K562 (cell line): ENCODE results near the gene BCCIP. TPM values are rescaled to one million over a fixed set of nuclear protein-coding genes. Genes with fewer than 3 reads are reported as not detected.
A peak's percentile ranks its signal among the peaks of the same experiment; 100 is the strongest.

Experiments
- ATAC-seq: fragments of 200-7000 bp; cut with Tn5 transposase; 3 replicates; pipeline ENCODE4 v1.9.1; 2020; ENCODE audit warnings: moderate library complexity
- BruUV-seq: library from RNA; stranded (reverse); fragments of 400-500 nt; replicated peaks from 2 replicates; lab custom pipeline; 2021; lab: Mats Ljungman, UMichigan
- CTCF ChIA-PET: fragments of 300-600 bp; formaldehyde crosslinking; extraction: SDS; loops from one replicate; lab custom pipeline; 2021; ENCODE audit warnings: low intra/inter-chr PET ratio; lab: Yijun Ruan, JAX
- POLR2A ChIA-PET: fragments of 300-600, 350-650 bp; sonication (Branson Sonifier 250); formaldehyde crosslinking; extraction: SDS; loops from one replicate; lab custom pipeline; 2021; ENCODE audit warnings: antibody characterized with exemption, inconsistent platforms; lab: Yijun Ruan, JAX
- DNase-seq, 4 experiments: peaks; one replicate each; pipeline versions ENCODE4 v3.0.0 to v3.0.0-alpha.2; 2011 to 2018; ENCODE audit warnings: low spot score in 3 of 4, mixed read lengths in 3 of 4; ENCODE audit errors: extremely low read depth in 1 of 4
- FAIRE-seq: peaks from 2 replicates; lab custom pipeline; 2011; peaks lifted over from hg19 to GRCh38; lab: Jason Lieb, UNC
- H2AFZ ChIP-seq: 2 replicates; pipeline ENCODE4 v1.6.0; 2011; ENCODE audit warnings: low read depth, low read length, control low read depth, inconsistent platforms
- H3K27ac ChIP-seq: fragments of 200-600 bp; 3 replicates; pipeline ENCODE4 v1.8.0; 2011; ENCODE audit warnings: low read depth, mild to moderate bottlenecking, control low read depth, inconsistent platforms, low read length, moderate library complexity, mixed read lengths; ENCODE audit errors: extremely low read depth
- H3K27me3 ChIP-seq, 2 experiments: fragments of 300-600 bp in 1 of 2; 2 replicates in 1 of 2; 3 replicates in 1 of 2; pipeline versions ENCODE4 v1.6.0 to v1.8.0; 2011; ENCODE audit warnings: inconsistent platforms in 2 of 2, low read length in 2 of 2, mild to moderate bottlenecking in 1 of 2, mixed read lengths in 1 of 2, moderate library complexity in 1 of 2; ENCODE audit not compliant: control insufficient read depth in 2 of 2, insufficient read depth in 2 of 2
- H3K36me3 ChIP-seq: fragments of 300-600 bp; 3 replicates; pipeline ENCODE4 v1.8.0; 2011; ENCODE audit warnings: mild to moderate bottlenecking, low read length, inconsistent platforms; ENCODE audit not compliant: control insufficient read depth, insufficient read depth
- H3K4me1 ChIP-seq, 2 experiments: fragments of 200-600 bp in 1 of 2; replicated peaks in 1 of 2; 2 replicates in 1 of 2; 3 replicates in 1 of 2; pipeline versions ENCODE4 v1.5.1 to v1.8.0; 2011; ENCODE audit warnings: inconsistent platforms in 2 of 2, low read length in 2 of 2, mild to moderate bottlenecking in 1 of 2, mixed read lengths in 1 of 2, moderate library complexity in 1 of 2; ENCODE audit not compliant: control insufficient read depth in 2 of 2, insufficient read depth in 2 of 2
- H3K4me2 ChIP-seq: 2 replicates; pipeline ENCODE4 v1.6.1; 2011; ENCODE audit warnings: low read length, control low read depth, inconsistent platforms, mixed read lengths; ENCODE audit not compliant: insufficient read depth
- H3K4me3 ChIP-seq: fragments of 200-600 bp; sonication (generic), shearing (Covaris generic); 2 replicates; pipeline ENCODE4 v1.5.1; 2016; ENCODE audit warnings: control low read depth, inconsistent platforms
- H3K79me2 ChIP-seq: fragments of 200-600 bp; 3 replicates; pipeline ENCODE4 v1.8.0; 2011; ENCODE audit warnings: low read length, inconsistent platforms; ENCODE audit not compliant: control insufficient read depth, insufficient read depth
- H3K9ac ChIP-seq, 2 experiments: 2 replicates each; pipeline versions ENCODE4 v1.6.0 to v1.6.1; 2011; ENCODE audit warnings: low read depth in 2 of 2, low read length in 2 of 2, control low read depth in 1 of 2, inconsistent platforms in 1 of 2, mild to moderate bottlenecking in 1 of 2, mixed read lengths in 1 of 2; ENCODE audit not compliant: insufficient read depth in 1 of 2
- H3K9me1 ChIP-seq: one replicate; pipeline ENCODE4 v1.6.0; 2011; ENCODE audit warnings: inconsistent platforms, mild to moderate bottlenecking, low read length, moderate library complexity; ENCODE audit not compliant: control insufficient read depth, insufficient read depth
- H3K9me3 ChIP-seq: replicated peaks from 2 replicates; pipeline ENCODE4 v1.5.1; 2011; ENCODE audit warnings: low read depth, low read length, inconsistent platforms; ENCODE audit not compliant: control insufficient read depth, insufficient read depth
- H4K20me1 ChIP-seq: replicated peaks from 2 replicates; pipeline ENCODE4 v1.6.1; 2011; ENCODE audit warnings: low read length, inconsistent platforms, mixed read lengths; ENCODE audit not compliant: control insufficient read depth, insufficient read depth
- ARNT ChIP-seq, 2 experiments: fragments of 450-650 bp; IDR thresholded peaks; 2 replicates each; pipeline ENCODE4 v1.6.1; 2016; ENCODE audit warnings: mild to moderate bottlenecking in 1 of 2
- ATF1 ChIP-seq, 2 experiments: fragments of 450-650 bp in 1 of 2; IDR thresholded peaks; 2 replicates each; pipeline ENCODE4 v1.6.1; 2016; ENCODE audit warnings: missing compliant biosample characterization in 1 of 2, missing genetic modification characterization in 1 of 2
- ATF7 ChIP-seq: fragments of 450-650 bp; IDR thresholded peaks from 2 replicates; pipeline ENCODE4 v1.7.1; 2014; ENCODE audit warnings: mild to moderate bottlenecking, moderate library complexity
- BDP1 ChIP-seq: IDR thresholded peaks from 3 replicates; pipeline ENCODE4 v1.6.1; 2011; ENCODE audit not compliant: insufficient read length, insufficient read depth
- ELF2 ChIP-seq: fragments of 250-450 bp; sonication (Bioruptor Pico); IDR thresholded peaks from 2 replicates; pipeline ENCODE4 v1.5.0; 2021; ENCODE audit warnings: mild to moderate bottlenecking
- FOXA3 ChIP-seq, 2 experiments: fragments of 450-650 bp in 1 of 2; sonication (generic) in 1 of 2; formaldehyde crosslinking; IDR thresholded peaks in 1 of 2; conservative IDR thresholded peaks in 1 of 2; 2 replicates each; pipeline versions ENCODE4 v1.4.0 to v1.8.0; 2020 to 2022; ENCODE audit warnings: mild to moderate bottlenecking in 2 of 2, missing genetic modification reagents in 1 of 2
- SOX6 ChIP-seq: fragments of 450-650 bp; IDR thresholded peaks from 2 replicates; pipeline ENCODE4 v1.6.1; 2014; ENCODE audit warnings: mild to moderate bottlenecking
- WGBS: fragments of 100-300 bp; shearing (Covaris generic); methylation state at CpG from one replicate; pipeline ENCODE4 v1.1.6; 2016; ENCODE audit warnings: low coverage, mixed read lengths; ENCODE audit not compliant: insufficient coverage; ENCODE audit errors: missing lambda C conversion rate; 5-methylcytosine and 5-hydroxymethylcytosine counted together
- in situ Hi-C: fragments of 300-500 bp; cut with MboI; formaldehyde crosslinking; loops from 4 replicates; pipeline ENCODE4 v1.15.0; 2018; ENCODE audit warnings: inconsistent platforms, mixed read lengths
- intact Hi-C: fragments of 100-400 bp; cut with micrococcal nuclease; formaldehyde crosslinking; loops from 2 replicates; pipeline ENCODE4 v1.14.2; 2022
- polyA plus RNA-seq, 8 experiments: library from polyadenylated mRNA; depleted of rRNA in 4 of 8; stranded (reverse) in 5 of 8; unstranded in 3 of 8; fragments of >200 nt; fragmentation: Nextera tagmentation in 2 of 8; fragmentation: Illumina TruSeq in 1 of 8; extraction: Ambion mirVana in 2 of 8; extraction: Trizol in 1 of 8; gene quantifications; 2 replicates each; pipeline versions ENCODE4 v1.2.1 to v1.2.3, GENCODE V29; 2011 to 2014; ENCODE audit warnings: inconsistent platforms in 1 of 8, missing spikeins in 1 of 8
- total RNA-seq, 7 experiments: library from RNA; depleted of rRNA in 6 of 7; stranded (reverse); fragments of >200 nt in 6 of 7; fragmentation: Illumina TruSeq in 2 of 7; extraction: Trizol in 2 of 7; gene quantifications; 2 replicates each; pipeline versions ENCODE4 v1.2.1 to v1.2.3, GENCODE V29; 2011 to 2021; ENCODE audit warnings: low replicate concordance in 1 of 7
- TF ChIP-seq, protein P1 (sequence below): fragments of 450-650 bp; IDR thresholded peaks from 2 replicates; pipeline ENCODE4 v1.6.1; 2016; ENCODE audit warnings: borderline replicate concordance
- TF ChIP-seq, protein P2 (sequence below): sonication (generic); IDR thresholded peaks from 2 replicates; pipeline ENCODE4 v1.6.1; 2016
- TF ChIP-seq, protein P3 (sequence below): IDR thresholded peaks from 2 replicates; pipeline ENCODE4 v1.6.1; 2016; ENCODE audit warnings: missing genetic modification characterization, missing compliant biosample characterization

Gene BCCIP
- total and polyA plus RNA-seq, 9 of the 15 experiments (the other 6 are each of a cell fraction or from before 2014, with no cell fraction given): 95.1 to 204 (median 163) TPM

DNA sequence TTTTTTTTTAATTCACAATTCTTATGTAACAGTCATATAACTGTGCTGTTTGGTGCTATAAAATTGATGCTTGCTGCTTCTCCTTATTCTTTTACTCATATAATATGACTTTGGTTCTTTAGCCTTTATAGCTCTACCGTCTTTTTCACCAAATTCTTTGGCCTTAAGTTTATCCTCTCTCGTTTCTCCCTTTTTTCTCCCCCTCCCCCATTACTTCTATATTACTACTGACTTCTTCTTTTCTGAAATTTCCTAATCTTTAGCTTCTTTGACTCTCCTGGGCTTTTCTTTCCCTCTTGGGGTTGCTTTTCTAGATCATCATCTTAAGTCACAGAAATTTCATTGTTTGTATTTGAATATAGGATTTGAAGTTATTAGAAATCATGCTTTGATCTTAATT, 3.8 kb downstream of the BCCIP start:
- intact Hi-C loops: no loop called here
- BruUV-seq: no TSS peak

DNA sequence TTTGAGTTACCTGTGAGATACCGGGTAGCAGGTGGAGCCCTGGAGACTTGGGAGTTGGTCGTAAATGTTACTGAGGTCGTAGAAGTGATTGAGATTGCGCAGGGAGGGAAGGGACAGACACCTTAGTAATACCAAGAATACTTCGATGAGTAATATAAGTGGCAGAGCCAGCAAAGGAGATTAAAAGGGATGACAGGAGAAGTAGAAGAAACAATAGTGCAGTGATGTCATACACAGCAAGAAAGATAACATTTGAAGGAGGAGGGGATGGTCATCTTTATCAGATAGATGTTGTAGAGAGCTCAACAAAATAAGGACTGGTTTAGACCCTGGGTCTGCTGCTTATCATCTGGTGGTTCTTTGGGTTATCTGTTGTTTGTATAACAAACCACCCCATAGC, 5.0 kb downstream of the BCCIP start:
- no TSS peak for BruUV-seq
- DNase-seq (no peak), FAIRE-seq (no peak), ATAC-seq (no peak)
- ChIA-PET POLR2A (interaction anchor here (1.2 to 2.1 kb wide), 2 partner anchors 9 to 11 kb away, joined by 5 to 6 read pairs; no protein-coding TSS in a partner anchor), CTCF (no interaction called here)
- no peak overlapping the region; the same call in 2 of the 3 replicates for H3K27ac ChIP-seq
- no peak overlapping the region for H3K4me3 ChIP-seq
- H3K9me1 ChIP-seq: peaks cover 9% of the 10 kb centered on the region
- H3K4me2 ChIP-seq: no peak overlapping the region
- peaks cover 88% of the 10 kb centered on the region for H3K36me3 ChIP-seq
- intact Hi-C loops (no loop called here), in situ Hi-C loops (no loop called here)
- H3K4me1 ChIP-seq: peaks cover 0 to 26% of the 10 kb centered on the region in 2 experiments; a peak in 2 of 5 replicates
- H3K27me3 ChIP-seq: no peaks in the 10 kb centered on the region
- H3K79me2 ChIP-seq: peaks cover 79% of the 10 kb centered on the region
- 63% methylated on average over 5 of the region's 5 CpGs for WGBS
- H4K20me1 ChIP-seq: peaks cover 11% of the 10 kb centered on the region; the same call in 1 of the 2 replicates
- H3K9me3 ChIP-seq: no peaks in the 10 kb centered on the region
- no peak overlapping the region for H2AFZ ChIP-seq
- no peak overlapping the region; a peak in 1 of 4 replicates for H3K9ac ChIP-seq
- TF ChIP-seq ELF2 (CRISPR knock-in tag) (no peak), ATF1 (CRISPR knock-in tag; IDR thresholded peaks at IDR 0.05) (no peak), ATF1 (tag; IDR thresholded peaks at IDR 0.05) (0 out of 2 replicates have a peak, but pooled peaks have one; percentile 29), SOX6 (peak; percentile 77), ARNT (IDR thresholded peaks at IDR 0.05) (no peak), FOXA3 (CRISPR knock-in tag; conservative IDR thresholded peaks at IDR 0.05 in 1 of 2, IDR thresholded peaks at IDR 0.05 in 1 of 2) (0 out of 4 replicates have a peak, but pooled peaks of 1 of the 2 experiments have one; percentile 32), ATF7 (0 out of 2 replicates have a peak, but pooled peaks have one; percentile 24)
- TF ChIP-seq, protein P1, sequence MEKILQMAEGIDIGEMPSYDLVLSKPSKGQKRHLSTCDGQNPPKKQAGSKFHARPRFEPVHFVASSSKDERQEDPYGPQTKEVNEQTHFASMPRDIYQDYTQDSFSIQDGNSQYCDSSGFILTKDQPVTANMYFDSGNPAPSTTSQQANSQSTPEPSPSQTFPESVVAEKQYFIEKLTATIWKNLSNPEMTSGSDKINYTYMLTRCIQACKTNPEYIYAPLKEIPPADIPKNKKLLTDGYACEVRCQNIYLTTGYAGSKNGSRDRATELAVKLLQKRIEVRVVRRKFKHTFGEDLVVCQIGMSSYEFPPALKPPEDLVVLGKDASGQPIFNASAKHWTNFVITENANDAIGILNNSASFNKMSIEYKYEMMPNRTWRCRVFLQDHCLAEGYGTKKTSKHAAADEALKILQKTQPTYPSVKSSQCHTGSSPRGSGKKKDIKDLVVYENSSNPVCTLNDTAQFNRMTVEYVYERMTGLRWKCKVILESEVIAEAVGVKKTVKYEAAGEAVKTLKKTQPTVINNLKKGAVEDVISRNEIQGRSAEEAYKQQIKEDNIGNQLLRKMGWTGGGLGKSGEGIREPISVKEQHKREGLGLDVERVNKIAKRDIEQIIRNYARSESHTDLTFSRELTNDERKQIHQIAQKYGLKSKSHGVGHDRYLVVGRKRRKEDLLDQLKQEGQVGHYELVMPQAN: no peak
- TF ChIP-seq, protein P2, sequence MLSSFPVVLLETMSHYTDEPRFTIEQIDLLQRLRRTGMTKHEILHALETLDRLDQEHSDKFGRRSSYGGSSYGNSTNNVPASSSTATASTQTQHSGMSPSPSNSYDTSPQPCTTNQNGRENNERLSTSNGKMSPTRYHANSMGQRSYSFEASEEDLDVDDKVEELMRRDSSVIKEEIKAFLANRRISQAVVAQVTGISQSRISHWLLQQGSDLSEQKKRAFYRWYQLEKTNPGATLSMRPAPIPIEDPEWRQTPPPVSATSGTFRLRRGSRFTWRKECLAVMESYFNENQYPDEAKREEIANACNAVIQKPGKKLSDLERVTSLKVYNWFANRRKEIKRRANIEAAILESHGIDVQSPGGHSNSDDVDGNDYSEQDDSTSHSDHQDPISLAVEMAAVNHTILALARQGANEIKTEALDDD: peak; percentile 74

More for the DNA sequence above, 3.8 kb downstream of the BCCIP start:
- DNase-seq (no peak), FAIRE-seq (no peak), ATAC-seq (no peak)
- no peak overlapping the region for H2AFZ ChIP-seq
- no peak overlapping the region for H3K4me2 ChIP-seq
- H4K20me1 ChIP-seq: peaks cover 11% of the 10 kb centered on the region; the same call in 1 of the 2 replicates
- H3K4me3 ChIP-seq: no peak overlapping the region
- H3K27me3 ChIP-seq: no peaks in the 10 kb centered on the region
- H3K9ac ChIP-seq: no peak overlapping the region
- WGBS: 73% methylated on average over 2 of the region's 2 CpGs
- H3K9me1 ChIP-seq: peaks cover 9% of the 10 kb centered on the region
- TF ChIP-seq, protein P3, sequence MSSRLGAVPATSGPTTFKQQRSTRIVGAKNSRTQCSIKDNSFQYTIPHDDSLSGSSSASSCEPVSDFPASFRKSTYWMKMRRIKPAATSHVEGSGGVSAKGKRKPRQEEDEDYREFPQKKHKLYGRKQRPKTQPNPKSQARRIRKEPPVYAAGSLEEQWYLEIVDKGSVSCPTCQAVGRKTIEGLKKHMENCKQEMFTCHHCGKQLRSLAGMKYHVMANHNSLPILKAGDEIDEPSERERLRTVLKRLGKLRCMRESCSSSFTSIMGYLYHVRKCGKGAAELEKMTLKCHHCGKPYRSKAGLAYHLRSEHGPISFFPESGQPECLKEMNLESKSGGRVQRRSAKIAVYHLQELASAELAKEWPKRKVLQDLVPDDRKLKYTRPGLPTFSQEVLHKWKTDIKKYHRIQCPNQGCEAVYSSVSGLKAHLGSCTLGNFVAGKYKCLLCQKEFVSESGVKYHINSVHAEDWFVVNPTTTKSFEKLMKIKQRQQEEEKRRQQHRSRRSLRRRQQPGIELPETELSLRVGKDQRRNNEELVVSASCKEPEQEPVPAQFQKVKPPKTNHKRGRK (tag): peak; percentile 72; the same call in 1 of the 2 replicates
- TF ChIP-seq BDP1: no peak
- H3K79me2 ChIP-seq: peaks cover 91% of the 10 kb centered on the region
- H3K4me1 ChIP-seq: peaks cover 8 to 26% of the 10 kb centered on the region in 2 experiments; a peak in 4 of 5 replicates
- in situ Hi-C loops: no loop called here
- H3K9me3 ChIP-seq: no peaks in the 10 kb centered on the region
- peaks cover 76% of the 10 kb centered on the region for H3K36me3 ChIP-seq
- ChIA-PET CTCF (no interaction called here), POLR2A (interaction anchor here (2.1 kb wide), 1 partner anchor 10 kb away, joined by 6 read pairs; no protein-coding TSS in a partner anchor)
- no peak overlapping the region for H3K27ac ChIP-seq
